Smooth muscle cell (in vitro differentiated cells): Measurements from ENCODE around the gene FKBP1A. TPM values are rescaled to one million over a fixed set of nuclear protein-coding genes. Genes with fewer than 3 reads are reported as not detected.

Experiments used
- DNase-seq: peaks from one replicate; lab custom pipeline; 2025; ENCODE audit not compliant: unreplicated experiment; lab: John Stamatoyannopoulos, UW
- H2AFZ ChIP-seq: fragments of 200-600 bp; sonication (generic); 2 replicates; pipeline ENCODE4 v1.6.0; 2016; ENCODE audit warnings: antibody characterized with exemption, low read depth, mild to moderate bottlenecking
- H3F3A ChIP-seq: fragments of 200-600 bp; sonication (generic); 2 replicates; pipeline ENCODE4 v1.6.0; 2017; ENCODE audit warnings: antibody characterized with exemption, low read depth
- H3K27ac ChIP-seq: fragments of 200-600 bp; sonication (generic); 2 replicates; pipeline ENCODE4 v1.5.1; 2016; ENCODE audit warnings: low read depth, mild to moderate bottlenecking
- H3K27me3 ChIP-seq: fragments of 200-600 bp; sonication (generic); 2 replicates; pipeline ENCODE4 v1.6.1; 2016; ENCODE audit warnings: low read depth, mild to moderate bottlenecking
- H3K36me3 ChIP-seq: fragments of 200-600 bp; sonication (generic); 2 replicates; pipeline ENCODE4 v1.5.1; 2016; ENCODE audit warnings: low read depth
- H3K4me1 ChIP-seq: fragments of 200-600 bp; sonication (generic); 2 replicates; pipeline ENCODE4 v1.5.1; 2016; ENCODE audit warnings: low read depth
- H3K4me2 ChIP-seq: fragments of 200-600 bp; sonication (generic); 2 replicates; pipeline ENCODE4 v1.6.0; 2016; ENCODE audit warnings: mild to moderate bottlenecking
- H3K4me3 ChIP-seq: fragments of 200-600 bp; sonication (generic); 2 replicates; pipeline ENCODE4 v1.5.1; 2016; ENCODE audit warnings: mild to moderate bottlenecking
- H3K79me2 ChIP-seq: fragments of 200-600 bp; sonication (generic); 2 replicates; pipeline ENCODE4 v1.6.0; 2016; ENCODE audit warnings: low read depth, mild to moderate bottlenecking
- H3K9ac ChIP-seq: fragments of 200-600 bp; sonication (generic); 2 replicates; pipeline ENCODE4 v1.6.0; 2016; ENCODE audit warnings: low read depth
- H3K9me3 ChIP-seq: fragments of 200-600 bp; sonication (generic); replicated peaks from 2 replicates; pipeline ENCODE4 v1.5.1; 2016; ENCODE audit warnings: low read depth
- H4K20me1 ChIP-seq: fragments of 200-600 bp; sonication (generic); 2 replicates; pipeline ENCODE4 v1.6.0; 2016; ENCODE audit warnings: low read depth
- CTCF ChIP-seq: fragments of 200-600 bp; sonication (generic); IDR thresholded peaks from 2 replicates; pipeline ENCODE4 v1.5.1; 2017; ENCODE audit warnings: borderline replicate concordance, mild to moderate bottlenecking, antibody characterized with exemption; ENCODE audit not compliant: insufficient read depth, poor library complexity, severe bottlenecking
- WGBS: methylation state at CpG from one replicate; pipeline ENCODE4 v1.1.7; 2016; ENCODE audit warnings: low lambda C conversion rate; 5-methylcytosine and 5-hydroxymethylcytosine counted together
- polyA plus RNA-seq: library from polyadenylated mRNA; unstranded; fragments of >200 nt; fragmentation: Nextera tagmentation; extraction: Ambion mirVana; gene quantifications from 2 replicates; pipeline ENCODE4 v1.2.1, GENCODE V29; 2016
- total RNA-seq: library from RNA; depleted of rRNA; stranded (reverse); fragments of >200 nt; gene quantifications from 2 replicates; pipeline ENCODE4 v1.2.3, GENCODE V29; 2014

The FKBP1A gene
- total and polyA plus RNA-seq, 2 experiments from 2014 or later, result 163 to 184 TPM

- Histone ChIP-seq H3K36me3 (no peaks in the 10 kb centered on the region), H3K27me3 (no peaks in the 10 kb centered on the region), H3F3A (no peaks in the 10 kb centered on the region), H3K4me2 (no peak overlapping the region), H3K9me3 (no peaks in the 10 kb centered on the region), H3K9ac (no peak overlapping the region), H4K20me1 (no peaks in the 10 kb centered on the region), H3K4me3 (no peak overlapping the region), H3K4me1 (peaks cover 12% of the 10 kb centered on the region), H3K27ac (no peak overlapping the region), H2AFZ (no peak overlapping the region), H3K79me2 (no peaks in the 10 kb centered on the region)
- no peak for TF ChIP-seq CTCF
- DNase-seq, result no peak
- 87% methylated on average over 1 of the region's 1 CpG for WGBS
Measured at GRCh38 chr20:1424336-1424735, 31.5 kb upstream of the FKBP1A start.

DNA sequence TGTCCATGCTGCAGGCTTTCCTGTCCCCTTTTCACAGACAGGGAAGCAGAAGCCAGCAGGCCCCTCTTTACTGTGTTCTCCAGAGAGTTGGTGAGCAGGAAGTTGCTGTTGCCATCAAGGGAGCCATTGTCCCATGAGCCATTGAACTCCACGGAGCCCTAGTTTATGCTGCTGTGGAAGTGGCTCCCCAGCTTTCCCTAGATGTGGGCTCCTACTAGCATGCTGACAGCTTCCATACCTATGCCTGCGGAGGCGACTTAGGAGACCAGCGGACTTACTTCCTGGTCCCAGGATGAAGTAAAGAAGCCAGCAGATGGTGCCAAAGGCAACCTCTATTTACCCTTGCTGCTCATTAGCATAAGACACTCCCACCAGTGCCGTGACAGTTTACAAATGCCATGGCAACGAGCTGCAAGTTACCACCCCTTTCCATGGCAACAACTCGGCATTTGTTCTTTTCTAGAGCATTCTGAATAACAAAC is 30.8 kb upstream of the FKBP1A start:
- Histone ChIP-seq H3K9me3 (no peaks in the 10 kb centered on the region), H3K27me3 (no peaks in the 10 kb centered on the region), H3K4me1 (peaks cover 12% of the 10 kb centered on the region), H2AFZ (no peak overlapping the region), H3K36me3 (no peaks in the 10 kb centered on the region), H3K27ac (no peak overlapping the region), H3F3A (no peaks in the 10 kb centered on the region), H3K4me3 (no peak overlapping the region), H3K4me2 (no peak overlapping the region), H3K79me2 (no peaks in the 10 kb centered on the region), H3K9ac (no peak overlapping the region), H4K20me1 (no peaks in the 10 kb centered on the region)
- no peak for DNase-seq
- TF ChIP-seq CTCF, result no peak
- WGBS, result 45% methylated on average over 7 of the region's 7 CpGs

DNA sequence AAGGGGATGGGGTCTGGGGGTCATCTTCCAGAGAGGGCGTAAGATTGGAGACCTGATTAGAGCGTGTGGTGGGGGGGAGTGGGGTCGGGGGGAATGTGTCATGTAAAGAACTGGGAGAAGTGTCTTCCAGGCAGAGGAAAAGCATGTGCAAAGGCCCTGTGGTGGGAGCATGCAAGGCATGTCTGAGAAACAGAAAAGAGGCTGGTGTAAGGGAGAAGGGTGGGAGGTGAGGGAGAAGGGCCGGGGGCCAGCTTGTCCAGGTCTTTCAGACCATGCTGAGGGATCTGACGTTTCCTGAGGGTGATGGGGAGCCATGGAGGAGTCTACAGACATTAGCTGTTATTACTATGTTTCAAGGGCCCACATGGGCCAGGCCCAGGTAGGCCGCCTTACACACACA is 30.4 kb upstream of the FKBP1A start:
- H2AFZ ChIP-seq, result no peak overlapping the region

More for the DNA sequence above, 30.4 kb upstream of the FKBP1A start:
- peaks cover 12% of the 10 kb centered on the region for H3K4me1 ChIP-seq
- DNase-seq, result no peak
- no peaks in the 10 kb centered on the region for H3K9me3 ChIP-seq
- no peak for TF ChIP-seq CTCF
- H3K36me3 ChIP-seq, result no peaks in the 10 kb centered on the region
- H3K4me2 ChIP-seq, result no peak overlapping the region
- no peak overlapping the region for H3K9ac ChIP-seq
- no peaks in the 10 kb centered on the region for H4K20me1 ChIP-seq
- WGBS, result 93% methylated on average over 6 of the region's 6 CpGs
- no peak overlapping the region for H3K27ac ChIP-seq
- no peaks in the 10 kb centered on the region for H3K79me2 ChIP-seq
- no peak overlapping the region for H3K4me3 ChIP-seq
- H3F3A ChIP-seq, result no peaks in the 10 kb centered on the region
- H3K27me3 ChIP-seq, result no peaks in the 10 kb centered on the region
